Epithelial cell of esophagus (primary cell): Measurements from ENCODE around the gene ZNF646.

Experiments used
- DNase-seq: peaks from one replicate; pipeline ENCODE4 v3.0.0; 2010; ENCODE audit warnings: low read depth
- H3K4me3 ChIP-seq: 2 replicates; pipeline ENCODE4 v1.5.1; 2011; ENCODE audit warnings: mild to moderate bottlenecking, low read length, control low read depth
- TF ChIP-seq, protein P1 (sequence below): IDR thresholded peaks from 2 replicates; pipeline ENCODE4 v1.5.1; 2011; ENCODE audit warnings: low read depth, mild to moderate bottlenecking, low read length, control low read depth, inconsistent platforms; ENCODE audit not compliant: insufficient read depth; ENCODE audit errors: missing control alignments

ZNF646 gene

DNA sequence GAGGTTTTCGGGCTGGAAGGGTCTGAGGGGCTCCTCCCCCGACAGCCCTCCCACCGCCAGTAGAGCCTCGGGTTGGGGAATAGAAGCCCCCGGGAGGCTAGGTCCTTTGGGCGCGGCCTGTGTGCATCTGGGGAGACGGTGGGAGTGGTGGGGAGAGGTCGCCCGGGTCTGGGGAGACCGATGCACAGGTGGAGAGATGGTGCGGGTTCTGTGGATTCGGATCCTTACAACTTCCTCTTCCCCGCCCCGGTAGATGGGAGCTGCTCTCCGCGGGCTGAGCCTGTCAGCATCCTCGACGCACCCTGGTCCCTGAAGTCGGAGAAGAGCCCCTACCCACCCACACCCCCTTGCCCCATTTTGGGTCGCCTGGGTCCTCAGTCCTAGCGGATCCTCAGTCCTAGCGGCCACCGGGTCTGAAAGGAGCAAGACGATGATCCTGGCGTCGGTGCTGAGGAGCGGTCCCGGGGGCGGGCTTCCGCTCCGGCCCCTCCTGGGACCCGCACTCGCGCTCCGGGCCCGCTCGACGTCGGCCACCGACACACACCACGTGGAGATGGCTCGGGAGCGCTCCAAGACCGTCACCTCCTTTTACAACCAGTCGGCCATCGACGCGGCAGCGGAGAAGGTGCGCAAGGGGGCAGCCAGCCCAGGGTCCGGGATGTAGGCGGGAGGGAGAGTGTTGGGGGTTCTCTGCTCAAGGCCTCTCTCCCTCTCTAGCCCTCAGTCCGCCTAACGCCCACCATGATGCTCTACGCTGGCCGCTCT lies 34.8 kb downstream of the ZNF646 start:
- DNase-seq = no peak
- H3K4me3 ChIP-seq = peak overlapping the region; percentile 73
- TF ChIP-seq, protein P1, sequence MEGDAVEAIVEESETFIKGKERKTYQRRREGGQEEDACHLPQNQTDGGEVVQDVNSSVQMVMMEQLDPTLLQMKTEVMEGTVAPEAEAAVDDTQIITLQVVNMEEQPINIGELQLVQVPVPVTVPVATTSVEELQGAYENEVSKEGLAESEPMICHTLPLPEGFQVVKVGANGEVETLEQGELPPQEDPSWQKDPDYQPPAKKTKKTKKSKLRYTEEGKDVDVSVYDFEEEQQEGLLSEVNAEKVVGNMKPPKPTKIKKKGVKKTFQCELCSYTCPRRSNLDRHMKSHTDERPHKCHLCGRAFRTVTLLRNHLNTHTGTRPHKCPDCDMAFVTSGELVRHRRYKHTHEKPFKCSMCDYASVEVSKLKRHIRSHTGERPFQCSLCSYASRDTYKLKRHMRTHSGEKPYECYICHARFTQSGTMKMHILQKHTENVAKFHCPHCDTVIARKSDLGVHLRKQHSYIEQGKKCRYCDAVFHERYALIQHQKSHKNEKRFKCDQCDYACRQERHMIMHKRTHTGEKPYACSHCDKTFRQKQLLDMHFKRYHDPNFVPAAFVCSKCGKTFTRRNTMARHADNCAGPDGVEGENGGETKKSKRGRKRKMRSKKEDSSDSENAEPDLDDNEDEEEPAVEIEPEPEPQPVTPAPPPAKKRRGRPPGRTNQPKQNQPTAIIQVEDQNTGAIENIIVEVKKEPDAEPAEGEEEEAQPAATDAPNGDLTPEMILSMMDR = no peak

DNA sequence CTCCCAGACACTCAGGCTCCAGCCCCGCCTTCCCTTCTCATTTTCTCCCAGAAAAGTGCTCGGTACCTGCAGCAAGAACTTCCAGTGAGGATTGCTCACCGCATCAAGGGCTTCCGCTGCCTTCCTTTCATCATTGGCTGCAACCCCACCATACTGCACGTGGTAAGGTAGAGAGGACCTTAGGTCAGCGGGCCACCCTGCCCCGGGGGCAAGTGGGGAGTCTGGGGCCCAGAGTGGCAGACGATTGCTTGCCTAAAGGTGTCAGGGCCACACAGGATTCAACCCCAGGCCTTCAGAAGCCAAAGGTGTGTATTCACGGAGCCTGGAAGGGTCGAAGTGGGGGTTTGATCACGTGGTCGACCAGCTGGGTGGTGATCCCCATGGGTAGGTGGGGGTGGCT lies 35.4 kb downstream of the ZNF646 start:
- H3K4me3 ChIP-seq = no peak overlapping the region
- DNase-seq = no peak
- TF ChIP-seq, protein P1 = no peak

DNA sequence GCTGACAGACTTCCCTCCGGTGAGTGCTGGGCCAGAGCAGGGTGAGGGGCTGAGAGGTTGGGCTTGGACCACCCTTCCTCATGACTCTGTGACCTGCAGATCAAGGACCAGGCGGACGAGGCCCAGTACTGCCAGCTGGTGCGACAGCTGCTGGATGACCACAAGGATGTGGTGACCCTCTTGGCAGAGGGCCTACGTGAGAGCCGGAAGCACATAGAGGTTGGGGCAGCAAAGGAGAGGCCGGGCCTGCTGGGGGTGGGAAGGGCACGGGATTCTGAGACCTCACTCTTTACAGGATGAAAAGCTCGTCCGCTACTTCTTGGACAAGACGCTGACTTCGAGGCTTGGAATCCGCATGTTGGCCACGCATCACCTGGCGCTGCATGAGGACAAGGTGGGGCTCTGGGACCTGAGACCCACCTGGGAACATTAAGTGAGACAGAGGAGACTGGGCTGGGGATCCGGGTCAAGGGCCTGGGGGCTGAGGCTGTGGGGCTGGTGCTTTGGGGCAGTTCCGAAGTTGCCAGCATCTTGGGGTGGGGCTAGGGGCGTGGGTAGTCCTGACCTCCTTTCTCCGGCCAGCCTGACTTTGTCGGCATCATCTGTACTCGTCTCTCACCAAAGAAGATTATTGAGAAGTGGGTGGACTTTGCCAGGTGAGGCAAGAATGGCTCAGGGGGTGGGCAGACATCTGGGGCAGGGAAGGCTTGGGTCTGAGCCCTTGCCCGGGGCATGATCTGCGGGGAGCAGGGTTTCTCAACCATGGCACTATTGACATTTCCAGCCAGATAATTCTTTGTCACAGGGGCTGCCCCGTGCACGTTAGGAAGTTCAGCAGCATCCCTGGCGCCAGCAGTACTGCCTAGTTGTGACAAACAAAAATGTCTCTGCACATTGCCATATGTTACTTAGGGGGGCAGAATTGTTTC lies 36.1 kb downstream of the ZNF646 start:
- H3K4me3 ChIP-seq = no peak overlapping the region
- no peak for DNase-seq
- TF ChIP-seq, protein P1 = no peak

DNA sequence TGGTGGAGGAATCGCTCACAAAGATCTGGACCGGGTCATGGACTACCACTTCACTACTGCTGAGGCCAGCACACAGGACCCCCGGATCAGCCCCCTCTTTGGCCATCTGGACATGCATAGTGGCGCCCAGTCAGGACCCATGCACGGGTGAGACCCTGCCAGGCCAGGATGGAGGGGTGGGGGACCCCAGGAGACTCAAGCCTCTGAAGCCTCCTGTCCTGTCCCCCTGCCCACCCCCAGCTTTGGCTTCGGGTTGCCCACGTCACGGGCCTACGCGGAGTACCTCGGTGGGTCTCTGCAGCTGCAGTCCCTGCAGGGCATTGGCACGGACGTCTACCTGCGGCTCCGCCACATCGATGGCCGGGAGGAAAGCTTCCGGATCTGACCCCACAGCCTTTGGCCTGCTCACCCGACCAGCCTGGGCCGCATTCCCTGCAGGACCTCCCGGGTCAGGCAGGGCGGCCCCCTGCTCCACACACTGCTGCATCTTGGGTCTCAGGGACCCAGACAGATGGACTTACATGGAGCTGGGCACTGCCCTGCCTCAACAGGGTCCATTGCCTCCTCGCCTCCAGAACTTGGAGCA lies 37.8 kb downstream of the ZNF646 start:
- no peak for DNase-seq

DNA sequence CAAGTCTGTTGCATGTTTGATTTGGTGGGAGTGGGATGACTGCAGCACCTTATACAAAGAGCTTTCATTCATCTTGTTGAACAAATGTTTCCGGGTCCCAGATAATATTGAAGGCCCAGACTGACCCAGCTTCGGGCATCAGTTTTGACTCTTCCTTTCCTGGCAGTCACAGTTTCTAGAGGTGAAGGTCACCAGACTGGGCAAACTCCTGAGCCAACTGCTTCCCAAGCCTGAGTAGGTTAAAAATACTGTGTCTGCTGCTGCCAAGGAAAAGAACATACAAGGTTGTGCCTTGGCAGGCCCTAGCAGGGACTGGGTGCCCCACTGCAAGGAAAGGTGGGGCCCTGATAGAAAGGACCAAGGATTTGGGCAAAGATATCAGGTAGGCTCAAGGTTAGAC lies 38.5 kb downstream of the ZNF646 start:
- DNase-seq = no peak
- no peak overlapping the region for H3K4me3 ChIP-seq
- TF ChIP-seq, protein P1 = no peak

More for the DNA sequence above, 37.8 kb downstream of the ZNF646 start:
- TF ChIP-seq, protein P1 = no peak
- H3K4me3 ChIP-seq = no peak overlapping the region

DNA sequence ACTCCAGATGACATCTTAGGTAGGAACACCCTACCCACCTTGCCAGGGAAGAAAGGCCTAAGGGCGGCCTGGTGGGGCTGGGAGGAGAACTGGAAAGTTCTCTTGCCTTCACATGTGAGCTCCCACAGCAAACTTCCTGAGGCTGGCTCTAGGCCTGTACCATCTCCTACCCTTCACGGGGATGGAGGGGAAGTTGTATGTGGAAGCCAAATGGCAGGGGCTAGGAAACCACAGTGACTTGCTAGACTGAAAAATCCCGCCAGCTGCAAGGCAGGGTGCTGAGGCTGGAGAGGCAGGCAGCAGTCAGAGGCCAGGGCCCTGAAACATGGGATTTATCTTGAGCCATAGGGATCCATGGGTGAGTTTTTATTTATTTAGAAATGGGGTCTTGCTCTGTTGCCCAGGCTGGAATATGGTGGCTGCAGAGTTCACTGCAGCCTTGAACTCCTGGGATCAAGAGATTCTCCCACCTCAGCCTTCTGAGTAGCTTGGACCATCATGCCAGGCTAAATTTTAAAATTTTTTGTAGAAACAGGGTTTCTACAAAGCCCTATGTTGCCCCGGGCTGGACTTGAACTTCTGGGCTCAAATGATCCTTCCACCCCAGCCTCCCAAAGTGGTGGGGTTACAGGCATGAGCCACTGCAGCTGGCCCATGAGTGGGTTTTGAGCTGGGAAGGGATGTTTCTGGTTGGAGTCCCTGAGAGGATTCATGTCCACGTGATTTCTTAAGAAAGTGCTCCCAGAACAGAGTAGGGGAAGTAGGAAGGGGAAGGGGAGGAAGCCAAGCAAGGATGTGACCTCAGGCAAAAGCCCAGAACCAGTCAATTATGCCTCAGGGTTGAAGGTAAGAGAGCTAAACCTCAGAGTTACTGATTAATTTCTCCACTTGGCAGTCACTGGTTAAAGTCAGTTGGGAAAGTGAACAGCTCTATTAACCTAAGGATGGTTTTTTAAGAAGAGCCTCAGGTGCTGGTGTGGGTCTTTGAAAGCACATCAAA lies 39.2 kb downstream of the ZNF646 start:
- DNase-seq = no peak
- TF ChIP-seq, protein P1 = no peak

More for the DNA sequence above, 39.2 kb downstream of the ZNF646 start:
- no peak overlapping the region for H3K4me3 ChIP-seq
